Measurements from ENCODE around the gene ERAP2.
A peak's percentile ranks its signal among the peaks of the same experiment; 100 is the strongest.
"Not testable (repeated sequence)": the region's sequence is repeated elsewhere in the genome, so short reads cannot be mapped to it uniquely, and the experiment has no call there.

Gene ERAP2, protein sequence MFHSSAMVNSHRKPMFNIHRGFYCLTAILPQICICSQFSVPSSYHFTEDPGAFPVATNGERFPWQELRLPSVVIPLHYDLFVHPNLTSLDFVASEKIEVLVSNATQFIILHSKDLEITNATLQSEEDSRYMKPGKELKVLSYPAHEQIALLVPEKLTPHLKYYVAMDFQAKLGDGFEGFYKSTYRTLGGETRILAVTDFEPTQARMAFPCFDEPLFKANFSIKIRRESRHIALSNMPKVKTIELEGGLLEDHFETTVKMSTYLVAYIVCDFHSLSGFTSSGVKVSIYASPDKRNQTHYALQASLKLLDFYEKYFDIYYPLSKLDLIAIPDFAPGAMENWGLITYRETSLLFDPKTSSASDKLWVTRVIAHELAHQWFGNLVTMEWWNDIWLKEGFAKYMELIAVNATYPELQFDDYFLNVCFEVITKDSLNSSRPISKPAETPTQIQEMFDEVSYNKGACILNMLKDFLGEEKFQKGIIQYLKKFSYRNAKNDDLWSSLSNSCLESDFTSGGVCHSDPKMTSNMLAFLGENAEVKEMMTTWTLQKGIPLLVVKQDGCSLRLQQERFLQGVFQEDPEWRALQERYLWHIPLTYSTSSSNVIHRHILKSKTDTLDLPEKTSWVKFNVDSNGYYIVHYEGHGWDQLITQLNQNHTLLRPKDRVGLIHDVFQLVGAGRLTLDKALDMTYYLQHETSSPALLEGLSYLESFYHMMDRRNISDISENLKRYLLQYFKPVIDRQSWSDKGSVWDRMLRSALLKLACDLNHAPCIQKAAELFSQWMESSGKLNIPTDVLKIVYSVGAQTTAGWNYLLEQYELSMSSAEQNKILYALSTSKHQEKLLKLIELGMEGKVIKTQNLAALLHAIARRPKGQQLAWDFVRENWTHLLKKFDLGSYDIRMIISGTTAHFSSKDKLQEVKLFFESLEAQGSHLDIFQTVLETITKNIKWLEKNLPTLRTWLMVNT

DNA sequence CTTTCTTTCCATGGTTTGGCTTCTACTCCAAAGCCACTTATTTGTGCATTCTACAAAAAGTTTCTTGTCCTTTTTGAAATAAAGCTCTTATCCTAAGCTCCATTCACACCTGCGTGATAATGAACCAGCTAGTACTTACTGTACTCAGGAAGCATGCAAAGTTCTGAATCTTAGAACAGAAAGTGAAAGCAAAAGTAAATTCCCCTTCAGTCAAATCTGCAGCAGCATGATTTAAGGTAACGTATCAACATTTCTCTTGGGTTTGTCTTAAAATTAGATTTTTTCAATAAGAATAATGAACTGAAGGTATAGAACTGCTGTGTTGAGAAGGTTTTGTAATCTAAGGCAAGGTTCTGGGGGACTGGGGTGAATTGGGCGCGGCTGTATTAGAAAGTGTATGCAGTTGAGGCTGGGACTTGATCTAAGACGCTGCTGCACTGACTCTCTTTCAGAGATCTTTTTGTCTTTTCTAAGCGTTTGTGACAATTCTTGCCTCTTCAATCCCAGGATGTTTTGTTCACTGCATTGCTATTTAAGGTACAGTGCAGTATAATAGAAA, at the start of gene ERAP2:
ERAP2 (plus strand) TSS at position 209 of the 559 bp plus-strand sequence. CDS start 3,186 bp downstream, outside the sequence.
- DNase-seq (no peak), ATAC-seq (peak; percentile 29)

DNA sequence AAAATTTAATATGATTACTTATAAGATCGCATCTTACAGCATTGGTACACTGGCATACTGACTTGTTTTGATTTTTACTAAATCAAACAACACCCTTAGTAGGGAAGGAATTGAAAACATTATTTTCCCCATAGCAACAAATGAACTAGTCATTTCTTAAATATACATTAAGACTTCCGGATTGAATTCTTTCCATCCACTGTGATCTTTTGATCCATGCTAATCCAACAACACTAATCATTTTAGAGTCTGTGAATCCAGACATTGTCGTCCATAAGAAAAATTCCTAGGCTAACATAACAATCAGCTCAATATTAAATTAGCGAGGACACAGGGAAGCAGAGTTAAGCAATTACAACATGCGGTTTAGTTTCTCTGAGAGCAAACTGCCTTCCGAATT, 47.0 kb upstream of the ERAP2 start:
- DNase-seq (no peak), ATAC-seq (no peak)

DNA sequence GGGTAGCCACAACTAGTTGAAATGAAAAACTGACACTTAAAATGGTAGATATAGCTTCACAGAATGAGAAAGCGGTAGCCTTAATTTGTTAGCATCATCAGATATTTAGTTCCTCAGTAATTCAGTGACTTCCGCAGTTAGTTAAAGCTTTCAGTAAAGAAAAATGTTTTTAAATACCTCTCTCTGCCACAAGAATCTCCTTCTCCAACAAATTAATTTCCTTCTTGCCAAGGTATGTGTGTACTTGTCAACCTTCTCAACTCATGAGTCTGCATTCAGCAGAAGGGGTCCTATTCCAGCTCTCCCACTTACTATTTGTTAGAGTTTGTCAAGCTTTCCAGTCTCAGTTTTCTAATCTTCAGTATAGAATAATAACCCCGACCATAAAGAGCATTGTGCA, 42.3 kb upstream of the ERAP2 start:
- ATAC-seq (no peak), DNase-seq (no peak)

DNA sequence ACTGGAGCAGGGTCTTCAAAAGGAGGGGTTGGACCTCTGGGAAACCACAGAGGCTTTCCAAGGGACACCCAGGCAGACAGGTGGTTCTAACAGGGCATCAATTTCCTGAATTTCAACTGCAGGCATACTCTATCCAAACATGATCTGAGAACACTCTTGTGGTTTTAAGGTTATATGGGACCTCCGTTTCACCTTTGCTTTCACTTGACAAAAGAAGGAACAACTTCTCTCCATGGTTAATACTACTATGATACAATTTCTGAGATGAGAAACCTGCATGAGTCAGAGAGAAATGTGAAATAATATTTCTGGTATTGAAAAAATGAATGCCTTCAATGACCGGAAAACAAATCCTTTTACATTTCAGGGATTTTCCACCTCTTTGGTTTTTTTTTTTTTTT, 40.5 kb upstream of the ERAP2 start:
- ATAC-seq (no peak), DNase-seq (no peak)

DNA sequence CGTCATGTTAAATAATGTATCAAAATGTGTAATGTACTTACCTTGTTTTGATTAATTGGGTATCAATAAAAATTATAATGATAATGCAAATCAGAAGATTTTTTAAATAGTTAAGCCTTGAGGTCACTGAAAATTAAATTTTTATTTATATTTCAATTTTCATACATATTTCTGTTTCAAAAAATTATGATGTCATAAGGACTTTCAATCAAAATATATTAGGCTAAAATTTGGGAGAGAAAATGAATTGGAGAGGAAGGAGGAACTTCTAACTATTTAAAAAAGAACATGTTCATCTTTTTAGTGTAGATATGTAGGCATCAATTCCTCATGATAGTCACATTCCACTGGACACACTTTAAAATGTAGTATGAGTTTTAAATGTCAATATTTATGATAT, 39.5 kb upstream of the ERAP2 start:
- ATAC-seq (no peak), DNase-seq (no peak)

DNA sequence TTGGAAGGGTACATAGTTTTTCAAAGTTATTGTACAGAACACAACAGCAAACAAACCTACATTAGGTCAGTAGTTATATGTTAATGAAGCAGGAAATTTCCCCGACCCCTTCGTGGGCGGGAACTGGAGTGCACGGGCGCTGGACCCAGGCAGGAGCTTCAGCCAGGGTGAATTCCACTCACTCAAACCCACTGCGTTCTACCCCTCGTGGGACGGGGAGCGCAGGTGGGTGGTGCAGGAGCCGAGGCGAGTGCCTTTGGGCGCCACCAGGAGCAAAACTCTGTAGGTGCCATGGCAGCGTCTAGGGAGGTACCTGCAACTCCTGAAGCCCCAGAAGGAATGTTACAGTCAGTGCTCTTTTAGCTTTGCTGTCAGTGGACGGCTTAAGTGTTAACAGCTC, 39.0 kb upstream of the ERAP2 start:
- DNase-seq (no peak), ATAC-seq (no peak)

DNA sequence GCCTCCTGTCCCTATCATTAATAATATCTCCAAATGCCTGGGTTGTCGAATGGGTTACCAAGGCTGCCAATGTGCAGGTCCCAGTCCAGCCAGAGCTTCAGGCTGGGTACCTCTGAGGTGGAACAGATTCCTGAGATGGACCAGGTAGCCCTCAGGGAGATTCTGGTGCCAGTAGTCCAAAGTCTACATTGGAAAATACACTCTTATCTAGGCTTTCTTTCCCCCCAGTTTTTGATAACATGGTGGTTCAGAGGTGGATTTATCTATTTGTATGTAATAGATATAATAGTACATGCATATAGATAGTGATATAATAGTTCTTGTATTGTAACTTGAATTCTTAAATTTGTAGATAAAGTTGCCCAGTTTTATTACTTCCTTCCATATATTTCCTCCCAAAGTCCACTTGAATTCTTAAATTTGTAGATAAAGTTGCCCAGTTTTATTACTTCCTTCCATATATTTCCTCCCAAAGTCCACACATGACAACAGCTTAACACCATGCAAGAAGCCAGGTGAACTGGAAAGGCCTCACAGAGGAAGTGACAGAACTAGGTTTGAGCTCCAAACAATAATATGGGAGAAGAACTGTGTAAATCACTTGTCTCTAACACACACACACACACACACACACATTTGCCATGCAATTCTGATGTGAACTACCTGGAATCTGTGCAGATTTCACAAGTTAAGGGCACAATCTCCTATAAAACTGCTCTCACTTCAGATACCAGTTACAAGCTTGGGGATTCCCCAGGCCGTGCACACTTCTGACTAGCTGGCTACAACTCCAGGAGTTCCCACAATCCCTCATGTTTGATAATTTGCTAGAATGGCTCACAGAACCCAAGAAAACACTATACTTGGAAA, 37.9 kb upstream of the ERAP2 start:
- DNase-seq: no peak

DNA sequence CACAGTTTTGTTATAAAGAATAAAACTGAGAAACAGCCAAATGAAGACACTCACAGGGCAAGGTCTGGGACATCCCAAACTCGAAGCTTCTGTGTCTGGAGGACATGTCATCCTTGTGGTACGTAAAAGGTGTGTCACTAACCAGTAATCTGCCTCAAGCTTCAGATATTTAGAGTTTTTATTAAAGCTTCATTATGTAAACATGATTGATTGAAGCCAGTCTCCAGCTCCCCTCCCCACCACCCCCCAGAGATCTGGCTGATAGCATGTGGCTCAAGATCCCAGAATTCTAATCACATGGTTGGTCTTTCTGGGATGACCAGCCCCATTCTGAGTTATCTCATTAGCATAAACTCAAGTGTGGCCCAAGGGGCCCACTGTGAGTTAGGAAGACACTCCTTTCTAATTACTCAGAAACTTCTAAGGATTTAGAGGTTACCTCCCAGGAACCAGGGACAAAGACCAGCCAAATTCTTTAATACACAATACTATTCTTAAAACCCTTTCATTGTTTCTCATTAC, 37.2 kb upstream of the ERAP2 start:
- no peak for DNase-seq
- ATAC-seq: no peak

More for the DNA sequence above, 37.9 kb upstream of the ERAP2 start:
- ATAC-seq: no peak

DNA sequence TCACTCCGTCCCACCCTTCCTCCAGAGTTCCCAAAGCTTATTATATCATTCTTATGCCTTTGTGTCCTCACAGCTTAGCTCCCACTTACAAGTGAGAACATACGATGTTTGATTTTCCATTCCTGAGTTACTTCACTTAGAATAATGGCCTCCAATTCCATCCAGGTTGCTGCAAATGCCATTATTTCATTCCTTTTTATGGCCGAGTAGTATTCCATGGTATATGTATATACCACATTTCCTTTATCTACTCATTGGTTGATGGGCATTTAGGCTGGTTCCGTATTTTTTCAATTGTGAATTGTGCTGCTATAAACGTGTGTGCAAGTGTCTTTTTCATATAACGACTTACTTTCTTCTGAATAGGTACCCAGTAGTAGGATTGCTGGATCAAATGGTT, 34.4 kb upstream of the ERAP2 start:
- ATAC-seq, DNase-seq: not testable (repeated sequence)

DNA sequence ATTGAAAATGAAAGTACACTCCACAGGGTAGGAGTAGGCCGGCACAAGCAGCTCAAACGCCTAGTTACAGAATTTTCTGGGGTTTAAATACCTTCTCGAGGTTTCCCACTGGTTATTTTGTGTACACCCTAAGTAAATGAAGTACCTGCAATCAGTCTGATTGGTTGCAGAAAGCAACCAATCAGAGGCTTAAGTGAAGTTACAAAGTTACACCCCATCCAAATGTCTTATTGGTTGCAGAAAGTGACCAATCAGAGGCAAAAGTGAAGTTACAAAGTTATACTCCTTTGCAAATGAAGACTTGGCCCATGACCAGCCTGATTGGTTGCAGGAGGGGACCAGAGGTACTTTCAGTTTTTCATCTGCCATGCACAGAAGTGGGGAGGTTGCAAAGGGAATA, 33.2 kb upstream of the ERAP2 start:
- ATAC-seq (no peak), DNase-seq (no peak)

DNA sequence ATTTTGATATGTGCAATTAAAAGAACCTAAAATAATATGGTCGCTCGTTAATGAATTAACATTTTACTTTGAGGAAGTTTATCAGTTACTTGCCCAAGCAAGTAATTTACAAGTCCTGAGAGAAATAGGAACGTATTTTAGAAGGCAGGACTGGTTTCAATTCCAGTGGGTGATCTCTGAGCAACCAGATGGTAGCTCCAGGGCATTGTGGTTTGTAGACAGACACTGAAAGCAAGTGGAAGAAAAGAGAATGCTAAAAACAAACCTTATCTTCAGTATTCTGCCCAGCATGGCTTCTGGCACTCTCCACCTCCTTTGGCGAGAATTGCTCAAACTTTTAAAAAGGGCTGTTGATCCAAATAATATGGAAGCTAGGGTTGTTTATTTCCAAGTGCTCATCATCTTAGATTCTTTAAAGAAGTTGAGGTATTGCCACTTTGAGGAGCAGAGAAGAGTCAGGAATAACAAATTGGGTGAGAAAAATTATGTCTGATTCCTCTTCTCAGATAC, 31.8 kb upstream of the ERAP2 start:
- DNase-seq (no peak), ATAC-seq (no peak)

DNA sequence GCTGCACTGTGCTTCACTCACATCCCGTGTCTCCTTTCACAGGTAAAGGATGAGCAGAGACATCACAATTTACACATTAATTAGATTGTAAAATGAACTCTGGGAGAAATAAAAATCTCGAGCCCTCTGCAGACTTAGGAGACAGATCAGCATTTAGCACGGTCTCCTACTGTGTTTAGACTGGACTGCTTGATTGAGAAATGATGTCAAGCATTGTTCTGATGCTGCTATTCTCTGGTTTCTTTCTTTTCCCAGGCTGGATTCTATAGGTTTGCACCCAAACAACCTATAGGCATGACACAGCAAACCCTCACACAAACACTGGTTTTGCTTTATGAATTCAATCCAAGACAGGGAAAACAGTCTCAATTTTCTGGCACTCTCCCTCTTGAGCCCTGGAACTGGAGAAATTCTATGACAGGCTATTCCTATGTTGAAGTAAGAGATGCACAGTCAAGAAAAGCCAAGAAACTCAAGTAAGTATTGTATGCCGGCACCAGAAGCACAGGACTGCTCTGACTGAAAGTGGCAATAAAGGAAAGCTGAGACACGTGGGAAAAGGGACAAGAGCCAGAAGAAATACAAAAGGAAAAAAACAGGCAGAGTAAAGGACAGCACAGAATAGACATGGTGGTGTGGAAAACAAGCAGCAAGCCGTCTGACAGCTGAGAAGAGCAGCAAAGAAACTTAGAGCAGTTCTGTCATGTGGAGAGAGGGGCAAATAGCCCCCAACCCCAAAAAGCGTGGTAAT, 24.8 kb upstream of the ERAP2 start:
- ATAC-seq (no peak), DNase-seq (no peak)

DNA sequence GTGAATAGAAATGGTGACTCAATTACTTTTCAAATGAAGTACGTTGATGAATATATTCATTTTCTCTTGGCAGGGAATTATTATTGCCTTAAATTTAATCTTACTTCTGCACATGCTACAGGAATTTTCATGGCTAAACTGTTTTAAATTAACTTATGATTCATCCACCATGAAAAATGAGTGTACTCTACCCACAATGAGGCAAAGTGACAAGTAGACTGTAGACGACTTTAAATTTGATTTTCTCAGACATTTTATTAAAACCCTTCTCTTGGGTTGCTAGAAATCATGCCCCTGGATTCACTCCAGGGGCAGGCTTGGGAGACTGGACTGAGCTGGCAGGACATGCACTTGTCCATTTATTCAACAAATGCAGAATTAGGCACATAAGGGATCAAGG, 23.5 kb upstream of the ERAP2 start:
- ATAC-seq (no peak), DNase-seq (no peak)

DNA sequence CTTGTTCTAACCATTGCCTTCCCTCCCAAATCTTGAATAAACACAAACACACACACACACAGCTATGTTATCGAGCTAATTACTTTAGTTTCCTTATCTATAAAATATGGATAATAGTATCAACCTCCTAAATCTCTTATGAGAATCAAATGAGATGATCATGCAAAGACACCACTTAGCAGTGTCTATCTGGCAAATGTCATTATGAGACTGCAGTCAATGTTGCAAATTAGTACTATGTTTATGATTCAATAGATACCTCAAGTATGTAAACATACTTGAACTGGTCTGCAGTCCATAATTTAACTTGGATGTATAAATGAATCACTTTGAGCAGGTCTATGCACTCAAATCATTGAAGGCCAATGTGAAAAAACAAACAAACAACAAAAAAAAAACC, 22.2 kb upstream of the ERAP2 start:
- DNase-seq: no peak

DNA sequence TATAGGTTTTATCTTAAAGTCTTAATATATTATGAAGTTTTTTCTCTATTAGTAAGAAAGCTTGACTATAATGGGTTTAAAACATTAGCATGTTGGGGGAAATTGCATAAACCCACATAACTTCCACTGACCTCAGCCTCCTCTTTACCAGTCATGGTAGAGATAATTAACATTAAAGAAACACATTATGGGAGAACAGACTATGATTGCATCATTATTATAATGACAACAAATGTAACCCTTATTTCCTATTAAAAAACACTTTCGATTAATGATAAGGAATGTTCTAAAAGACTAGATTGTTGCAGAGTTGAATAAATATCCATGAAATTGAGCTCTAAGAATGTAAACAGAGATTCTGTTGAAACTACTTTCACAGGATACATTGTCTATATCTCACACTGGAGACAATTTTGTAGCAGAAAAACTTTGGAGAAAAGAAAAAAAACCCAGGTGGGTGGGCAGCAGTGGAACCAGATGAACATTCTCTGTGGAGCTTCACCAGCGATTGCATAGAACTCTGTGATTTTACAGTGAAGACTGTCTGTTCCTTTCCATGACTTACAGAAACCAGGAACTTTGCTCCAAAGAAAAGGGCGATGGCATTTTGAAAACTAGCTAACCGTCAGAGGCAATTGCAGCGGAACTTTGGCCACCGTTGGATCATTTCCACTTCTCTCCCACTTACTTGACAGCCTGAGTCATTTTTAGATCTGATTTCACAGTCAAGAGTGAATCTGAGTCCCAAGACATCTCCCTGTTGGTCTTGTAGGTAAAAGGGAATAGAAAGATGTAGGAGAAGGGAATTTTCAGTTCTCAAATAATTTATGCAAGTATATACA, 21.0 kb upstream of the ERAP2 start:
- ATAC-seq: no peak
- DNase-seq: no peak

More for the DNA sequence above, 22.2 kb upstream of the ERAP2 start:
- no peak for ATAC-seq

DNA sequence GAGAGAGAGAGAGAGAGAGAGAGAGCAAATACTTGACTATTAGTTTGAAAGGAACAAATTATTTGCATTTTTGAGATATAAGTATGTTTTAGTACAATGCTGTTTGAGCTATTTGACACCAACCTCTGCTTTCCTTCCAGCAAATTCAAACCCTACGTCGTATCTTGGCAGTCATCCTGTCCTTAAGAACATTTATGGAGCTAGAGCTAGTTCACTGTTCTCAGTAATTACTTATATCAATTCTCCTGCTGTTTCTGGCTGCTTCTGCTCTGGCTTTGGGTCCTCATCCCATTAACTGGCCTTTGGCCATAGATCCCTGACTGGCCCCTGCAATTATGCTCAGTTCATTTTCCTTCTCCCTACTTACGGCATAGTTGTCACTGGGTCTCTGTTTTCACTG, 19.9 kb upstream of the ERAP2 start:
- no peak for DNase-seq
- no peak for ATAC-seq

DNA sequence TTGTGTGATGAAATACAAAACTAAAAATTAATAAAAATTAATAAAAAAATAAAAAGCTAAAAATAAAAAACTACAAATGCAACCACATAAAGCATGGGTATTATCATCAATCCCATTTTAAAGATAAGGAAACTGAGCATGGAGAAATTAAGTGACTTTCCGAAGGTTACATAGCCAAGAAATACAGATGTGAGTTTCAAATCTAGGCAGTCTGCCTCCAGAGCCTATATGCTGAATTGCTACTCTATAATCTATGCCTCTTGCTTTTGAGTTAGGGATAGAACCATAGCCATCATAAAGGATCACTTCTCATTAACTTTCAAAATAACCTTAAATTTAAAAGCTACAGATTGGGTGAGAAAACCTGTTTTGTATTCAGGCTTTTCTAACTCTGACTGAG, 18.8 kb upstream of the ERAP2 start:
- DNase-seq (no peak), ATAC-seq (no peak)

DNA sequence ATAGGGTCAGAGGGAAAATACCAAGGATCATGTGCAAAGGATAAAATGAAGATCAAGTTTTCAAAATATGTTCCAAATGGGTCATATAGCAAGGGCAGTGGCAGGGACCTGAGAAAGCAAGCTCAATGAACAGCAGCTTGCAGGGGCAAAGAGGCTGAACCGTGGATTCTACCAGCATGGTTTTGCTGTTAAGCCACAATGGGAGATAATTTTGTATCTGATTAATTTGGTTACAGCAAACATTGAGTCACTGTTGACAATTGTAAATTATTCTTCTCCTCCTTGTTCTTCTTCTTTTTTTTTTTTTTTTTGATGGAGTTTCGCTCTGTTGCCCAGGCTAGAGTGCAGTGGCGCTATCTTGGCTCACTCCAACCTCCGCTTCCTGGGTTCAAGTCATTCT, 18.4 kb upstream of the ERAP2 start:
- DNase-seq (no peak), ATAC-seq (no peak)

DNA sequence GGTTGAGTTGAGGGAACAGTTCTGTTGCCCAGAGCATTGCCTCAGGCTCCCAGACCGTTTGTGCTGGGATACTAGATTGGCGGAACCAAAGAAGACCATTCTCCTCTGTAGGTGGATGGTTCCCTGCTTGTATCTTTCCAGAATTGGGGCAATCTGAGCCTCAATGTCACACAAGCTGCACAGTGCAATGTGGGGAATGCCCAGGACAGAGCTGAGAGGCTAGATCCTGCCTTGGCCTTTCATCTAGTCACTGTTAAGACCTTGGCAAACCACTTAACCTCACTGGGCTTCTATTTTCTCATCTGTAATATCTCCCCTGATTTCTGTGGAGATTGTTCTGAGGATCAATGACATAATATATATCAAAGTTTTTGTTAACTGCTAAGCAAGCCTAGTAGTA, 16.9 kb upstream of the ERAP2 start:
- ATAC-seq: no peak

DNA sequence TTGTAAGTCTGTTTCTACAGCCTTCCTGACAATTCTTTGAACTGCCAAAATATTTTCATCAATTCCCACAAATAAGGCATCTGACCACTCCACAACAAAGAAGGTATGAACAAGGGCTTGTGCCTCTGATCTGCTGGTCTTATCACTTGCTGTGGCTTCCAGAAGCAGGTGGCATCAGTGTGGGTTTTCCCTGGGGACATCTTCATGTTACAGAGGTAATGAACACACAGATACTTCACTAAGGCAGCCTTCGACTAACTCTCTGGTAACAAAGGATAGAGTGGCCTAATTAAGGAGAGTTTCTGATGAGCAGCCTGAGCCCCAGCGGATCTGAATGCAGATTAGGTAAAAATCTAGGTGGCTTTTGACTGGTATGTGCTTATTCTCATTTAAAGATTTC, 15.2 kb upstream of the ERAP2 start:
- ATAC-seq: no peak
- no peak for DNase-seq

More for the DNA sequence above, 16.9 kb upstream of the ERAP2 start:
- no peak for DNase-seq

Measured in stimulated activated naive CD8-positive, alpha-beta T cell treated with anti-CD3 and anti-CD28 coated beads, Interleukin-15, Interleukin-2, amounts not matched to agents 100 U/mL and 50 U/mL, for 24 hours (primary cell).